Glutamatergic neuron (in vitro differentiated cells): ENCODE measurements around the gene TTC39C. TPM values are rescaled to one million over a fixed set of nuclear protein-coding genes. Genes with fewer than 3 reads are reported as not detected.

ENCODE experiments used
- DNase-seq: peaks from one replicate; pipeline ENCODE4 v3.0.0; 2022
- H3K27ac Mint-ChIP-seq: one replicate; pipeline ENCODE4 v1.8.0; 2020; ENCODE audit warnings: mild to moderate bottlenecking, mixed read lengths, inconsistent platforms; ENCODE audit not compliant: unreplicated experiment
- H3K27me3 Mint-ChIP-seq: one replicate; pipeline ENCODE4 v1.8.0; 2020; ENCODE audit warnings: mild to moderate bottlenecking, moderate library complexity, mixed read lengths, inconsistent platforms; ENCODE audit not compliant: unreplicated experiment
- H3K36me3 Mint-ChIP-seq: one replicate; pipeline ENCODE4 v1.8.0; 2020; ENCODE audit warnings: mild to moderate bottlenecking, mixed read lengths, inconsistent platforms; ENCODE audit not compliant: unreplicated experiment
- H3K4me1 Mint-ChIP-seq: one replicate; pipeline ENCODE4 v1.8.0; 2020; ENCODE audit warnings: mild to moderate bottlenecking, low read depth, mixed read lengths, inconsistent platforms; ENCODE audit not compliant: unreplicated experiment
- H3K4me3 Mint-ChIP-seq: one replicate; pipeline ENCODE4 v1.8.0; 2020; ENCODE audit warnings: mild to moderate bottlenecking, mixed read lengths, inconsistent platforms; ENCODE audit not compliant: unreplicated experiment
- H3K9me3 Mint-ChIP-seq: one replicate; pipeline ENCODE4 v1.8.0; 2020; ENCODE audit warnings: mild to moderate bottlenecking, moderate library complexity, mixed read lengths, inconsistent platforms; ENCODE audit not compliant: unreplicated experiment
- total RNA-seq: library from RNA; stranded (reverse); fragmentation: NEBNext Ultra II Directional; extraction: Animal tissue kit (Norgen Biotek cat#: 25700); gene quantifications from one replicate; pipeline ENCODE4 v1.2.1, GENCODE V29; 2021; ENCODE audit not compliant: unreplicated experiment
- TF ChIP-seq, protein P1 (sequence below): fragments of 200-600 bp; sonication (generic); IDR thresholded peaks from one replicate; pipeline ENCODE4 v1.5.0; 2021; ENCODE audit not compliant: partially characterized antibody, unreplicated experiment

The TTC39C gene
- total RNA-seq, 1 donor from 2014 or later: 29.2 TPM

GRCh38 chr18:24000613-24001490 is 13.7 kb upstream of the TTC39C start:
- H3K4me1 Mint-ChIP-seq: peaks cover 1% of the 10 kb centered on the region
- no peak overlapping the region for H3K27ac Mint-ChIP-seq
- H3K4me3 Mint-ChIP-seq: no peak overlapping the region
- TF ChIP-seq, protein P1, sequence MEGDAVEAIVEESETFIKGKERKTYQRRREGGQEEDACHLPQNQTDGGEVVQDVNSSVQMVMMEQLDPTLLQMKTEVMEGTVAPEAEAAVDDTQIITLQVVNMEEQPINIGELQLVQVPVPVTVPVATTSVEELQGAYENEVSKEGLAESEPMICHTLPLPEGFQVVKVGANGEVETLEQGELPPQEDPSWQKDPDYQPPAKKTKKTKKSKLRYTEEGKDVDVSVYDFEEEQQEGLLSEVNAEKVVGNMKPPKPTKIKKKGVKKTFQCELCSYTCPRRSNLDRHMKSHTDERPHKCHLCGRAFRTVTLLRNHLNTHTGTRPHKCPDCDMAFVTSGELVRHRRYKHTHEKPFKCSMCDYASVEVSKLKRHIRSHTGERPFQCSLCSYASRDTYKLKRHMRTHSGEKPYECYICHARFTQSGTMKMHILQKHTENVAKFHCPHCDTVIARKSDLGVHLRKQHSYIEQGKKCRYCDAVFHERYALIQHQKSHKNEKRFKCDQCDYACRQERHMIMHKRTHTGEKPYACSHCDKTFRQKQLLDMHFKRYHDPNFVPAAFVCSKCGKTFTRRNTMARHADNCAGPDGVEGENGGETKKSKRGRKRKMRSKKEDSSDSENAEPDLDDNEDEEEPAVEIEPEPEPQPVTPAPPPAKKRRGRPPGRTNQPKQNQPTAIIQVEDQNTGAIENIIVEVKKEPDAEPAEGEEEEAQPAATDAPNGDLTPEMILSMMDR: no peak
- peaks cover 2% of the 10 kb centered on the region for H3K9me3 Mint-ChIP-seq
- no peaks in the 10 kb centered on the region for H3K27me3 Mint-ChIP-seq
- no peak for DNase-seq
- H3K36me3 Mint-ChIP-seq: no peaks in the 10 kb centered on the region

DNA sequence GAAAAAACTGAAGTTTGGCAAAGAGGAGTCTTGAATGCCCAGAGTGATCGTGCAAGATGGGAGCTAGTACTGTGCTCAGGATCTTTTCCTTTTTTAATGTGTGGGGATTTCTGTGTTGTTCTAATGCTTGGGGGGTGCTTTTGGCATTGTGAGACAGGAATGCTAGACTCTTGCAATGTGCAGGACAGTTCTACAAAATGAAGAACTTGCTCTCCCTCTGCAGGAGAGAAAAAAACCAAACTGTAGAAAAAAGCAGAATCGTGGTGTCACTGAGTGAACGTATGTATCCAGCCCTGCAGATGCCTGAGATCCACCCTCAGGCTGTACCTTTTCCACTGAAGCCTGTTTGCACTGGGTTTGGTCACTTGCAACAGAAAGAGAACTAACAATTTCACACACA is 12.1 kb upstream of the TTC39C start:
- H3K27ac Mint-ChIP-seq: no peak overlapping the region
- no peak for DNase-seq
- peaks cover 1% of the 10 kb centered on the region for H3K4me1 Mint-ChIP-seq
- TF ChIP-seq, protein P1: no peak
- H3K36me3 Mint-ChIP-seq: no peaks in the 10 kb centered on the region
- peaks cover 2% of the 10 kb centered on the region for H3K9me3 Mint-ChIP-seq
- no peak overlapping the region for H3K4me3 Mint-ChIP-seq
- no peaks in the 10 kb centered on the region for H3K27me3 Mint-ChIP-seq

GRCh38 chr18:24003288-24003687 is 11.3 kb upstream of the TTC39C start:
- H3K4me1 Mint-ChIP-seq: peaks cover 1% of the 10 kb centered on the region
- H3K9me3 Mint-ChIP-seq: peaks cover 2% of the 10 kb centered on the region
- no peak for DNase-seq
- no peak overlapping the region for H3K27ac Mint-ChIP-seq
- TF ChIP-seq, protein P1: no peak
- H3K4me3 Mint-ChIP-seq: no peak overlapping the region
- H3K36me3 Mint-ChIP-seq: no peaks in the 10 kb centered on the region
- H3K27me3 Mint-ChIP-seq: no peaks in the 10 kb centered on the region

DNA sequence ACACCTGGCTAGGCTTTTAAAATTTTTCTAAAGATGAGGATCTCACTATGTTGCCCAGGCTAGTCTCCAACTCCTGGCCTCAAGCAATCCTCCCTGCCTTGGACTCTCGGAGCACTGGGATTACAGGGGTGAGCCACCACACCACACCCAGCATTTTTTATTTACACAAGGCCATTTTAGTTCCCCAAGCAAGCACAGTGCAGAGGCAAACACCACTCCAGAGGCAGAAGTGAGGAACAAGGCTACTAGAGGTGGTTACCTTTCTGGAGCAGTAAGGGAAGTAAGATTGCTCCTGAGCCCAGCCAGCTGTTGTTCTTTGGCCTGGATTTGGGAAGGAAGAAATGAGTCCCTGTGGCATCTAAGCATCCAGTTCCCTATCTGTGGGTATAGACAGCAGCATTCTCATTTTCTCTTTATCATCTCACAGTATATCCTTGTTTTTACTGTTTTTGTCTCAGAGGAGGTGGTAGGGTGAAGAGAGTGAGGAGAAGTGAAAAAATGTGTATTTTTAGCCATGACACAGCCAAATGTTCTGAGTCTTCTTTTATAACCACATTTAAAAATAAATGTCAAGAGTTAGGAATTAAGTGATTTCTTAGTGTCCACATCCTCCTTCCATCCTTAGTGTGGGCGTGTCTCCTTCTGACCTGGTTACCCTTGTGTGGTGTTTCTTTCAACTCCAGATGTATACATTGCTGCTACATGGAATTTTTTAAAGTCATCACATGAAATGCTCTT is 10.5 kb upstream of the TTC39C start:
- Mint-ChIP-seq H3K36me3 (no peaks in the 10 kb centered on the region), H3K4me3 (no peak overlapping the region), H3K9me3 (peaks cover 2% of the 10 kb centered on the region), H3K27me3 (no peaks in the 10 kb centered on the region), H3K4me1 (peaks cover 3% of the 10 kb centered on the region), H3K27ac (no peak overlapping the region)
- no peak for DNase-seq
- TF ChIP-seq, protein P1: no peak
